K562 (cell line): ENCODE measurements around the gene ITPRIP. TPM values are rescaled to one million over a fixed set of nuclear protein-coding genes. Genes with fewer than 3 reads are reported as not detected.
A peak's percentile ranks its signal among the peaks of the same experiment; 100 is the strongest.

Experiments
- ARID1B ChIP-seq: fragments of 450-650 bp; IDR thresholded peaks from 2 replicates; pipeline ENCODE4 v1.6.1; 2016; ENCODE audit warnings: antibody characterized with exemption, mild to moderate bottlenecking, inconsistent platforms
- BRD9 ChIP-seq: fragments of 450-650 bp; IDR thresholded peaks from 2 replicates; pipeline ENCODE4 v1.6.1; 2018; ENCODE audit warnings: low read depth; ENCODE audit not compliant: partially characterized antibody
- CREB1 ChIP-seq, 2 experiments: sonication (generic) in 1 of 2; formaldehyde crosslinking in 1 of 2; IDR thresholded peaks; 2 replicates each; pipeline versions ENCODE4 v1.6.1 to v1.8.0; 2012 to 2022; ENCODE audit warnings: inconsistent platforms in 1 of 2, mild to moderate bottlenecking in 1 of 2, missing genetic modification reagents in 1 of 2, moderate library complexity in 1 of 2
- CREM ChIP-seq: IDR thresholded peaks from 2 replicates; pipeline ENCODE4 v1.6.1; 2014; ENCODE audit warnings: antibody characterized with exemption, low read depth
- DDX20 ChIP-seq: fragments of 450-650 bp; IDR thresholded peaks from 2 replicates; pipeline ENCODE4 v1.6.1; 2016; ENCODE audit warnings: missing genetic modification characterization, low read depth, mild to moderate bottlenecking, missing compliant biosample characterization, moderate library complexity
- DPF2 ChIP-seq: fragments of 450-650 bp; IDR thresholded peaks from 2 replicates; pipeline ENCODE4 v1.6.1; 2016
- FOSL1 ChIP-seq: fragments of 200-800 bp; sonication (Bioruptor generic); conservative IDR thresholded peaks from 2 replicates; pipeline ENCODE4 v1.6.1; 2016; ENCODE audit warnings: missing genetic modification characterization, missing compliant biosample characterization
- KDM2B ChIP-seq: fragments of 250-450 bp; sonication (Bioruptor Pico); IDR thresholded peaks from 2 replicates; pipeline ENCODE4 v1.8.0; 2021; ENCODE audit warnings: mild to moderate bottlenecking, moderate library complexity
- LEF1 ChIP-seq: fragments of 450-650 bp; IDR thresholded peaks from 2 replicates; pipeline ENCODE4 v1.6.1; 2016; ENCODE audit warnings: mild to moderate bottlenecking
- MEIS2 ChIP-seq: fragments of 450-650 bp; IDR thresholded peaks from 2 replicates; pipeline ENCODE4 v1.6.1; 2014; ENCODE audit warnings: mild to moderate bottlenecking; ENCODE audit not compliant: partially characterized antibody
- NCOA2 ChIP-seq, 2 experiments: fragments of 450-650 bp; IDR thresholded peaks; 2 replicates each; pipeline ENCODE4 v1.6.1; 2018; ENCODE audit warnings: mild to moderate bottlenecking in 2 of 2, moderate library complexity in 1 of 2; ENCODE audit not compliant: partially characterized antibody in 2 of 2
- NR4A1 ChIP-seq, 2 experiments: fragments of 250-450 bp in 1 of 2; fragments of 450-650 bp in 1 of 2; sonication (Bioruptor Pico) in 1 of 2; IDR thresholded peaks; 2 replicates each; pipeline versions ENCODE4 v1.4.0 to v1.6.1; 2016 to 2020; ENCODE audit warnings: mild to moderate bottlenecking in 2 of 2, missing compliant biosample characterization in 1 of 2, missing genetic modification characterization in 1 of 2, moderate library complexity in 1 of 2
- POLR2G ChIP-seq: fragments of 200-400 bp; formaldehyde crosslinking; IDR thresholded peaks from 2 replicates; pipeline ENCODE4 v1.6.1; 2017; ENCODE audit warnings: low read depth, mild to moderate bottlenecking, antibody characterized with exemption, low read length, moderate library complexity
- TEAD4 ChIP-seq, 2 experiments: sonication (generic) in 1 of 2; formaldehyde crosslinking in 1 of 2; IDR thresholded peaks; 2 replicates each; pipeline versions ENCODE4 v1.6.1 to v1.8.0; 2012 to 2022; ENCODE audit warnings: borderline replicate concordance in 1 of 2, inconsistent platforms in 1 of 2, low read length in 1 of 2, mild to moderate bottlenecking in 1 of 2, missing genetic modification reagents in 1 of 2
- TOE1 ChIP-seq, 2 experiments: fragments of 450-650 bp in 1 of 2; sonication (generic) in 1 of 2; formaldehyde crosslinking in 1 of 2; IDR thresholded peaks; 2 replicates each; pipeline versions ENCODE4 v1.7.1 to v1.8.0; 2016 to 2022; ENCODE audit warnings: borderline replicate concordance in 2 of 2, mild to moderate bottlenecking in 2 of 2, antibody characterized with exemption in 1 of 2, inconsistent platforms in 1 of 2, low read depth in 1 of 2, missing genetic modification reagents in 1 of 2, moderate library complexity in 1 of 2
- ZNF239 ChIP-seq: fragments of 250-450 bp; sonication (Bioruptor Pico); IDR thresholded peaks from 2 replicates; pipeline ENCODE4 v1.4.0; 2020; ENCODE audit warnings: mild to moderate bottlenecking
- ZNF57 ChIP-seq: fragments of 450-650 bp; formaldehyde crosslinking; IDR thresholded peaks from 2 replicates; pipeline ENCODE4 v1.4.0; 2020; ENCODE audit warnings: mild to moderate bottlenecking, moderate library complexity
- polyA plus RNA-seq, 8 experiments: library from polyadenylated mRNA; depleted of rRNA in 4 of 8; stranded (reverse) in 5 of 8; unstranded in 3 of 8; fragments of >200 nt; fragmentation: Nextera tagmentation in 2 of 8; fragmentation: Illumina TruSeq in 1 of 8; extraction: Ambion mirVana in 2 of 8; extraction: Trizol in 1 of 8; gene quantifications; 2 replicates each; pipeline versions ENCODE4 v1.2.1 to v1.2.3, GENCODE V29; 2011 to 2014; ENCODE audit warnings: inconsistent platforms in 1 of 8, missing spikeins in 1 of 8
- total RNA-seq, 7 experiments: library from RNA; depleted of rRNA in 6 of 7; stranded (reverse); fragments of >200 nt in 6 of 7; fragmentation: Illumina TruSeq in 2 of 7; extraction: Trizol in 2 of 7; gene quantifications; 2 replicates each; pipeline versions ENCODE4 v1.2.1 to v1.2.3, GENCODE V29; 2011 to 2021; ENCODE audit warnings: low replicate concordance in 1 of 7
- TF ChIP-seq, protein P1 (sequence below): fragments of 450-650 bp; IDR thresholded peaks from 2 replicates; pipeline ENCODE4 v1.7.0; 2016; ENCODE audit warnings: borderline replicate concordance
- TF ChIP-seq, protein P2 (sequence below), 2 experiments: fragments of 450-650 bp; conservative IDR thresholded peaks; 2 replicates each; pipeline ENCODE4 v1.6.1; 2017; ENCODE audit warnings: mild to moderate bottlenecking in 2 of 2, moderate library complexity in 2 of 2
- TF ChIP-seq, protein P3 (sequence below): sonication (generic); formaldehyde crosslinking; IDR thresholded peaks from 2 replicates; pipeline ENCODE4 v1.8.0; 2023; ENCODE audit warnings: mild to moderate bottlenecking, missing genetic modification reagents

ITPRIP gene
- total and polyA plus RNA-seq, 9 of the 15 experiments (the other 6 are each of a cell fraction or from before 2014, with no cell fraction given) = 4.4 to 28.5 (median 10.9) TPM

DNA sequence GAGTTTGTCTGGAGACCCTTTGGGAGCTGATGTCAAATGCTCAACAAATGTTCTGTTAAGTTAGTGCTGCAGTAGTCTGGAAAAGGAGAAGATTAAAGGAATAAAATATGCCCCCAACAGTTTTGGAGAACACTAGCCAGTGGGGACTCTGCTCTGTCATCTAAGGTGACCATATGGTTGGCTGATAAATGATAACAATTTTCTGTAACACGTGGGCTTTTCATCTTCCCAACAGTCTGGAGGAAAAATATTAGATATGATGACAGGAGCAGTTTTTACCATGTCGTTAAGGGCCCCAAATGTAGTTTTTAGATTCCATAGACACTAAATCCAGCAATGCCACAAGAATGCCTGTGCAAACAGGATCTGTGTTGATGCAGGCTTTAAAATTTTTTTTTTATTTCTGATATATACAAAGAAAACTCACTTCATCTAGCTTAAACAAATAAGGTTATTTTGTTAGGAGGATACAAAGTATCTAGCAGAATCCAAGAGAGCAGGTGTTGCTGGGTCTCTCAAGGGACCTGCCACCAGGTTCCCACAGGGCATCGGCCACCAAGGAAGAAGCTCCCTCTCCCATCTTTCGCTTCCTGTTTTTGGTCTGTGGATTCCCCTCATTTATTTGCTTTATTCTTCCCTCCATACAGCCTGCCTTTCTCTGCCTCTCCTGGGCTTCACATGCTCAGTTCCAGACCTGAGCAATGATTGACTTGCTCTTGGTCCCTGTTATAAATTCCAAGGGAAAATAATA lies 9.2 kb upstream of the ITPRIP start (continued):
- TF ChIP-seq, protein P1, sequence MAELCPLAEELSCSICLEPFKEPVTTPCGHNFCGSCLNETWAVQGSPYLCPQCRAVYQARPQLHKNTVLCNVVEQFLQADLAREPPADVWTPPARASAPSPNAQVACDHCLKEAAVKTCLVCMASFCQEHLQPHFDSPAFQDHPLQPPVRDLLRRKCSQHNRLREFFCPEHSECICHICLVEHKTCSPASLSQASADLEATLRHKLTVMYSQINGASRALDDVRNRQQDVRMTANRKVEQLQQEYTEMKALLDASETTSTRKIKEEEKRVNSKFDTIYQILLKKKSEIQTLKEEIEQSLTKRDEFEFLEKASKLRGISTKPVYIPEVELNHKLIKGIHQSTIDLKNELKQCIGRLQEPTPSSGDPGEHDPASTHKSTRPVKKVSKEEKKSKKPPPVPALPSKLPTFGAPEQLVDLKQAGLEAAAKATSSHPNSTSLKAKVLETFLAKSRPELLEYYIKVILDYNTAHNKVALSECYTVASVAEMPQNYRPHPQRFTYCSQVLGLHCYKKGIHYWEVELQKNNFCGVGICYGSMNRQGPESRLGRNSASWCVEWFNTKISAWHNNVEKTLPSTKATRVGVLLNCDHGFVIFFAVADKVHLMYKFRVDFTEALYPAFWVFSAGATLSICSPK = no peak
- no peak for TF ChIP-seq NR4A1 (CRISPR knock-in tag; IDR thresholded peaks at IDR 0.05)
- TF ChIP-seq NR4A1 (tag; IDR thresholded peaks at IDR 0.05) = no peak
- TF ChIP-seq DPF2 = peak; percentile 67
- no peak for TF ChIP-seq ZNF57 (CRISPR knock-in tag)
- no peak for TF ChIP-seq NCOA2 (IDR thresholded peaks at IDR 0.05; ENCODE audit: partially characterized antibody in 2 of 2)
- TF ChIP-seq, protein P2, sequence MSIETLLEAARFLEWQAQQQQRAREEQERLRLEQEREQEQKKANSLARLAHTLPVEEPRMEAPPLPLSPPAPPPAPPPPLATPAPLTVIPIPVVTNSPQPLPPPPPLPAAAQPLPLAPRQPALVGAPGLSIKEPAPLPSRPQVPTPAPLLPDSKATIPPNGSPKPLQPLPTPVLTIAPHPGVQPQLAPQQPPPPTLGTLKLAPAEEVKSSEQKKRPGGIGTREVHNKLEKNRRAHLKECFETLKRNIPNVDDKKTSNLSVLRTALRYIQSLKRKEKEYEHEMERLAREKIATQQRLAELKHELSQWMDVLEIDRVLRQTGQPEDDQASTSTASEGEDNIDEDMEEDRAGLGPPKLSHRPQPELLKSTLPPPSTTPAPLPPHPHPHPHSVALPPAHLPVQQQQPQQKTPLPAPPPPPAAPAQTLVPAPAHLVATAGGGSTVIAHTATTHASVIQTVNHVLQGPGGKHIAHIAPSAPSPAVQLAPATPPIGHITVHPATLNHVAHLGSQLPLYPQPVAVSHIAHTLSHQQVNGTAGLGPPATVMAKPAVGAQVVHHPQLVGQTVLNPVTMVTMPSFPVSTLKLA (conservative IDR thresholded peaks at IDR 0.05) = peak; percentile 64 to 78
- no peak for TF ChIP-seq BRD9
- no peak for TF ChIP-seq POLR2G
- TF ChIP-seq CREB1 (IDR thresholded peaks at IDR 0.05) = no peak
- no peak for TF ChIP-seq CREB1 (CRISPR knock-in tag; IDR thresholded peaks at IDR 0.05)
- TF ChIP-seq TOE1 (IDR thresholded peaks at IDR 0.05; ENCODE audit: borderline replicate concordance) = no peak
- TF ChIP-seq TOE1 (CRISPR knock-in tag; IDR thresholded peaks at IDR 0.05; ENCODE audit: borderline replicate concordance, low read depth) = no peak
- no peak for TF ChIP-seq FOSL1 (tag)
- peak; percentile 49; the same call in 1 of the 2 replicates for TF ChIP-seq LEF1
- no peak for TF ChIP-seq KDM2B (CRISPR knock-in tag)
- TF ChIP-seq ARID1B = peak; percentile 80
- TF ChIP-seq CREM = no peak
- TF ChIP-seq, protein P3, sequence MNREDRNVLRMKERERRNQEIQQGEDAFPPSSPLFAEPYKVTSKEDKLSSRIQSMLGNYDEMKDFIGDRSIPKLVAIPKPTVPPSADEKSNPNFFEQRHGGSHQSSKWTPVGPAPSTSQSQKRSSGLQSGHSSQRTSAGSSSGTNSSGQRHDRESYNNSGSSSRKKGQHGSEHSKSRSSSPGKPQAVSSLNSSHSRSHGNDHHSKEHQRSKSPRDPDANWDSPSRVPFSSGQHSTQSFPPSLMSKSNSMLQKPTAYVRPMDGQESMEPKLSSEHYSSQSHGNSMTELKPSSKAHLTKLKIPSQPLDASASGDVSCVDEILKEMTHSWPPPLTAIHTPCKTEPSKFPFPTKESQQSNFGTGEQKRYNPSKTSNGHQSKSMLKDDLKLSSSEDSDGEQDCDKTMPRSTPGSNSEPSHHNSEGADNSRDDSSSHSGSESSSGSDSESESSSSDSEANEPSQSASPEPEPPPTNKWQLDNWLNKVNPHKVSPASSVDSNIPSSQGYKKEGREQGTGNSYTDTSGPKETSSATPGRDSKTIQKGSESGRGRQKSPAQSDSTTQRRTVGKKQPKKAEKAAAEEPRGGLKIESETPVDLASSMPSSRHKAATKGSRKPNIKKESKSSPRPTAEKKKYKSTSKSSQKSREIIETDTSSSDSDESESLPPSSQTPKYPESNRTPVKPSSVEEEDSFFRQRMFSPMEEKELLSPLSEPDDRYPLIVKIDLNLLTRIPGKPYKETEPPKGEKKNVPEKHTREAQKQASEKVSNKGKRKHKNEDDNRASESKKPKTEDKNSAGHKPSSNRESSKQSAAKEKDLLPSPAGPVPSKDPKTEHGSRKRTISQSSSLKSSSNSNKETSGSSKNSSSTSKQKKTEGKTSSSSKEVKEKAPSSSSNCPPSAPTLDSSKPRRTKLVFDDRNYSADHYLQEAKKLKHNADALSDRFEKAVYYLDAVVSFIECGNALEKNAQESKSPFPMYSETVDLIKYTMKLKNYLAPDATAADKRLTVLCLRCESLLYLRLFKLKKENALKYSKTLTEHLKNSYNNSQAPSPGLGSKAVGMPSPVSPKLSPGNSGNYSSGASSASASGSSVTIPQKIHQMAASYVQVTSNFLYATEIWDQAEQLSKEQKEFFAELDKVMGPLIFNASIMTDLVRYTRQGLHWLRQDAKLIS (CRISPR knock-in tag) = no peak
- peak; percentile 3 for TF ChIP-seq MEIS2
- peak; percentile 49 for TF ChIP-seq TEAD4 (IDR thresholded peaks at IDR 0.05; ENCODE audit: low read length)
- TF ChIP-seq TEAD4 (CRISPR knock-in tag; IDR thresholded peaks at IDR 0.05; ENCODE audit: borderline replicate concordance) = no peak
- no peak for TF ChIP-seq ZNF239 (CRISPR knock-in tag)
- no peak for TF ChIP-seq DDX20 (tag)
